ENCODE measurements around the gene TUBGCP2.

Gene TUBGCP2

DNA sequence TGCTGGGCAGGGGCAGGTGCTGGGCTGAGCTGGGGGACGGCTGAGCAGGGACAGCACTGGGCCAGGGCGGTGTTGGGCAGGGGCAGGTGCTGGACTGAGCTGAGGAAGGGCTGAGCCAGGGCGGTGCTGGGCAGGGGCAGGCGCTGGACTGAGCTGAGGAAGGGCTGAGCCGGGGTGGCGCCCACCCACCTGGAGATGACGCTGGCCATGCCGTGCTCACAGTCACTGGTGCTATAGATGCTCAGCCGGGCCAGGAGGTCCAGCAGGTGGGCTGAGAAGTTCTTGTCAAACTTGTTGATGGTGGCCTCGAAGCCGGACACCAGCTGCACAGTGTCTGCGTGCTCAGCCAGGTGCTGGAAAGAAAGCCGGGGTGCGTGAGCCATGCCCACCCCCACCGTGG is 27.6 kb downstream of the TUBGCP2 start:
- peaks cover 0 to 24% (median 8%) of the 10 kb centered on the region in 5 donors for H3K4me1 ChIP-seq (ENCODE audit: control insufficient read depth in 5 of 5, insufficient read depth in 5 of 5, low read length in 5 of 5)
- no peak overlapping the region for H3K9ac ChIP-seq (ENCODE audit: low read length in 5 of 5)
- H3K36me3 ChIP-seq (ENCODE audit: control insufficient read depth in 5 of 5, insufficient read depth in 5 of 5, low read length in 5 of 5), result peaks cover 4 to 76% (median 74%) of the 10 kb centered on the region in 5 donors
- H3K9me3 ChIP-seq (ENCODE audit: control insufficient read depth in 5 of 5, low read length in 5 of 5), result no peaks in the 10 kb centered on the region
- H3K27ac ChIP-seq (ENCODE audit: low read depth, low read length), result no peak overlapping the region
- no peak overlapping the region for H3K4me3 ChIP-seq (ENCODE audit: low read depth in 1 of 5, low read length in 5 of 5)
- H3K27me3 ChIP-seq (ENCODE audit: control insufficient read depth in 5 of 5, insufficient read depth in 4 of 5, low read length in 5 of 5), result peaks cover 5 to 10% (median 6%) of the 10 kb centered on the region in 5 donors

DNA sequence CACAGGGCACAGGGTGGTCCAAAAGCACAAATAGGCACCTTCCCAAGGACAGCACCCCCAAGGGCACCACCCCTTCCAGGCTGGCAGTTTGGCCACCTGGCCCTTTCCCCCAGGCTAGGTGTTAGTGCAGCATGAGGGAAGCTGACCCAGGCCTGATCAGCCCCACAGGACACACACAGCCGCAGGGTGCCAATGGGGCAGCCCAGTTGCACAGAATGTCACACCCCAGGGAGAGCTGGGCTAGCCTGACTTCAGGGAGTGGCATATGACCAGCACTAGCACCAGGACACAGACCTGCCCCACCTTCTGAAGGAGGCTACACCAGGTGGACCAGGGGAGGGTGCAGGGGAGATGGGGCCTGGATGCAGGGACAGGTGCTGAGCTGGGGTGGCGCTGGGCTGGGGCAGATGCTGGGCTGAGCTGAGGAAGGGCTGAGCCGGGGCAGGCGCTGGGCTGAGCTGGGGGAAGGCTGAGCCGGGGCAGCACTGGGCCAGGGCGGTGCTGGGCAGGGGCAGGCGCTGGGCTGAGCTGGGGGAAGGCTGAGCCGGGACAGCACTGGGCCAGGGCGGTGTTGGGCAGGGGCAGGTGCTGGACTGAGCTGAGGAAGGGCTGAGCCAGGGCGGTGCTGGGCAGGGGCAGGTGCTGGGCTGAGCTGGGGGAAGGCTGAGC is 28.1 kb downstream of the TUBGCP2 start:
- peaks cover 10 to 15% (median 12%) of the 10 kb centered on the region in 5 donors for H3K27me3 ChIP-seq (ENCODE audit: control insufficient read depth in 5 of 5, insufficient read depth in 4 of 5, low read length in 5 of 5)
- H3K36me3 ChIP-seq (ENCODE audit: control insufficient read depth in 5 of 5, insufficient read depth in 5 of 5, low read length in 5 of 5), result peaks cover 0 to 70% (median 69%) of the 10 kb centered on the region in 5 donors
- H3K27ac ChIP-seq (ENCODE audit: low read depth, low read length), result no peak overlapping the region
- H3K4me1 ChIP-seq (ENCODE audit: control insufficient read depth in 5 of 5, insufficient read depth in 5 of 5, low read length in 5 of 5), result peaks cover 0 to 29% (median 11%) of the 10 kb centered on the region in 5 donors
- H3K4me3 ChIP-seq (ENCODE audit: low read depth in 1 of 5, low read length in 5 of 5), result no peak overlapping the region
- H3K9ac ChIP-seq (ENCODE audit: low read length in 5 of 5), result no peak overlapping the region
- no peaks in the 10 kb centered on the region for H3K9me3 ChIP-seq (ENCODE audit: control insufficient read depth in 5 of 5, low read length in 5 of 5)

DNA sequence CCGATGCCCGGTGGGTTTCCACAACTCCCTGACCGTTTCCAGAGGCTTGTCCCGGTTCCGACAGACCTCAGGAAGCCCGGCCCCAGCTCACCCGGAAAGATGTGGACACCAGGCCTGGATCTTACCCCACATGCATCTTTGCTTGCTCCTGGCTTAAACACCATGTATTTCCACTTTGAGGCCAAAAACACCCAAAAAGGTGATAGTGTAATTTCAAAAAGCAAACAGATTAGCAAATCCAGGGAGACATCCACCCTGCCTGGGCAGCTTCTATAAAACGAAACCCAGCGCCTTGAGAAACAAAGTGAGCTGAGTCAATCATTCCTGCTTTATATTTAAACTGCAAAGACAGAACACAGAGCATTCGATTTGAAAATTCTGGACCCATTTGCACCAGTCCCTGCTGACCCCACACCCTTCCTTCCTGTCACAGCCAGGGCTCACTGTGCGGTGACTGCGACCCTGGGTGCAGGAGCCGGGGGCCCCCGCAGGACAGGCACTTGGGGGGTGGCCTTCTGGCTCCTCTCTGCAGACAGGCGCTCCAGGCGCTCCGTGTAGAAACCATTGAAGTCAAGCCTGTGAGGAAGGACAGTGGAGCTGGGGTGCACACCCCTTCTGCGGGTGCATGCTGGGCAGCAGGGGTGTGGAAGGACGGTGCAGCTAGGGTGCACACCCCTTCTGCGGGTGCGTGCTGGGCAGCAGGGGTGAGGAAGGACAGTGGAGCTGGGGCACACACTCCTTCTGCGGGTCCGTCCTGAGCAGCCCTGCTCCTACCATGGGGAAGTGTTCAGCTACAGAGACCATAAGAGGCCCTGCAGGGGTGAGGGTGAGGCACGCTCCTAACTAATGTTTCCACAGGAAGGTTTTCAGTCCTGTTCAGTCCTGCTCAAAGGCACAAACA is 29.1 kb downstream of the TUBGCP2 start:
- no peak overlapping the region for H3K9ac ChIP-seq (ENCODE audit: low read length in 5 of 5)
- H3K4me1 ChIP-seq (ENCODE audit: control insufficient read depth in 5 of 5, insufficient read depth in 5 of 5, low read length in 5 of 5), result peaks cover 0 to 34% (median 11%) of the 10 kb centered on the region in 5 donors
- H3K9me3 ChIP-seq (ENCODE audit: control insufficient read depth in 5 of 5, low read length in 5 of 5), result no peaks in the 10 kb centered on the region
- H3K27me3 ChIP-seq (ENCODE audit: control insufficient read depth in 5 of 5, insufficient read depth in 4 of 5, low read length in 5 of 5), result peaks cover 12 to 23% (median 21%) of the 10 kb centered on the region in 5 donors
- peaks cover 0 to 61% (median 59%) of the 10 kb centered on the region in 5 donors for H3K36me3 ChIP-seq (ENCODE audit: control insufficient read depth in 5 of 5, insufficient read depth in 5 of 5, low read length in 5 of 5)
- no peak overlapping the region for H3K4me3 ChIP-seq (ENCODE audit: low read depth in 1 of 5, low read length in 5 of 5)
- no peak overlapping the region for H3K27ac ChIP-seq (ENCODE audit: low read depth, low read length)

DNA sequence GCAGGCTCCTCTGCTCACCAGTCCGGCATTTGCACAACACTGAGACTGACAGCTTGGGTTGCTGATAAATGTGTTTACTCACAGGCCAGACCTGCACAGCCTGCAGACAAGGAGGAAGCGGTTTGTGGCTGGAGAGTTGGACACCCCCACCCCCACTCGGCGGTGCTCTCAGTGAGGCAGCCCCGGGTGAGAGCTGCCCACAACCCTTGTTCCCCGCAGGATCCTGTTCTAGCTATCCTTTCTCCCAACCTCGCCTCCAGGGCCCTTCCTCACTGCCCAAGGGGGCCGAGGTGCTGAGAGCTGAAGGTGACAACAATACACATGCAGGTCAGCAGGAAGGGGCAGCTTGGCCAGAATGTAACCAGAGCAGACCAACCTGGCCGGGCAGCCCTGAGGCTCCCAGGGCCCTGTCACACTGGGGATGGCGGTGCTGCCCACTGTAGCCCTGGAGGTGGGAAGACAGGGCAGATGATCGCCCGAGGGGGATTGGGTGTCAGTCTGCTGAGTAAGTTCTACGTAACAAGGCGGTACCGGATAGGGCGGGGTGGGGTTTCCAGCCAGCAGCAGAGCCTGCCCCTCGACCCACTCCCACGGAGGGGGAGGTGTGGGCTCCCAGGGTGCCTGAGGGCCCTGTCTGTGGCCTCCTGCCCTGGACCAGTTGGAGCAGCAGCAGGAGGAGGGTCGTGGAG is 30.0 kb downstream of the TUBGCP2 start:
- H3K36me3 ChIP-seq (ENCODE audit: control insufficient read depth in 5 of 5, insufficient read depth in 5 of 5, low read length in 5 of 5), result peaks cover 0 to 52% (median 51%) of the 10 kb centered on the region in 5 donors

DNA sequence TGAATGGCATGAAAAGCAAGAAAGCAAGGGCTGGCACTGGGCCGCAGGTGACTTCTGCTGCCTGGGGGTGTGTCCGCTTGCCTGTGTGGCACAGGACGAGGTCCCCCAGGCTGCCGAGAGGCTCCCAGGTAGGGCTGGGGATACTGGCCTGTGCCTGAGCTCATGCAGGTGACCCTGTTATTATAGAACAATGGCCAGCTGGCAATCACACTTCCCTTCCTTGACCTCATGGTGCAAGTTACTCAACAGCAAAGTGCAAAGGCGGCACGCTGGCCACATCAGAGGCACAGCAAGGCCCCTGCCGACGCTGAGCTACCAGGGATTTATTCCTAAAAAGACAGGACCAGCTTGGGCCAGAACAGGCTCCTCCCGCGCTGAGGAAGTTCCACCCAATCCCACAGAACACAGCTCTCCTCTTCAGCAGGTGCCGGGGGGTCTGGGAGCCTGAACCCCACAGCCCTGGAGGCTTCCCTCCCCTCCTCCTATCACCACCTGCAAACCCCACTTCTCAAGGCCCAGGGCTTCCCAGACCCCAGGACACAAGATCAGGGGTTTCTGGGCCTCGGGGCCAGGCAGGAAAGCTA is 30.6 kb downstream of the TUBGCP2 start:
- no peaks in the 10 kb centered on the region for H3K9me3 ChIP-seq (ENCODE audit: control insufficient read depth in 5 of 5, low read length in 5 of 5)
- H3K4me3 ChIP-seq (ENCODE audit: low read depth in 1 of 5, low read length in 5 of 5), result peak overlapping the region in 1 of 5 donors; percentile 3
- no peak overlapping the region for H3K27ac ChIP-seq (ENCODE audit: low read depth, low read length)
- peaks cover 0 to 46% (median 44%) of the 10 kb centered on the region in 5 donors for H3K36me3 ChIP-seq (ENCODE audit: control insufficient read depth in 5 of 5, insufficient read depth in 5 of 5, low read length in 5 of 5)
- H3K9ac ChIP-seq (ENCODE audit: low read length in 5 of 5), result no peak overlapping the region
- peaks cover 0 to 34% (median 11%) of the 10 kb centered on the region in 5 donors for H3K4me1 ChIP-seq (ENCODE audit: control insufficient read depth in 5 of 5, insufficient read depth in 5 of 5, low read length in 5 of 5)
- H3K27me3 ChIP-seq (ENCODE audit: control insufficient read depth in 5 of 5, insufficient read depth in 4 of 5, low read length in 5 of 5), result peaks cover 12 to 30% (median 26%) of the 10 kb centered on the region in 5 donors

More for the DNA sequence above, 30.0 kb downstream of the TUBGCP2 start:
- Histone ChIP-seq H3K27ac (ENCODE audit: low read depth, low read length) (no peak overlapping the region), H3K4me3 (ENCODE audit: low read depth in 1 of 5, low read length in 5 of 5) (peak overlapping the region in 1 of 5 donors; percentile 3), H3K27me3 (ENCODE audit: control insufficient read depth in 5 of 5, insufficient read depth in 4 of 5, low read length in 5 of 5) (peaks cover 12 to 26% (median 24%) of the 10 kb centered on the region in 5 donors), H3K9ac (ENCODE audit: low read length in 5 of 5) (no peak overlapping the region), H3K9me3 (ENCODE audit: control insufficient read depth in 5 of 5, low read length in 5 of 5) (no peaks in the 10 kb centered on the region), H3K4me1 (ENCODE audit: control insufficient read depth in 5 of 5, insufficient read depth in 5 of 5, low read length in 5 of 5) (peaks cover 0 to 34% (median 11%) of the 10 kb centered on the region in 5 donors)

- Histone ChIP-seq H3K27ac (ENCODE audit: low read depth, low read length) (no peak overlapping the region), H3K4me3 (ENCODE audit: low read depth in 1 of 5, low read length in 5 of 5) (no peak overlapping the region)
These were observed 31.2 kb downstream of the TUBGCP2 start for GRCh38 chr10:133277277-133277992.

GRCh38 chr10:133276435-133277201 is 32.1 kb downstream of the TUBGCP2 start, which contains the start of gene ADAM8:
TSS of gene ADAM8 (minus strand) at chr10:133276868. CDS start at chr10:133276817, 51 bp downstream.
- Histone ChIP-seq H3K9ac (ENCODE audit: low read length in 5 of 5) (no peak within 1 kb of the TSS), H3K27me3 (ENCODE audit: control insufficient read depth in 5 of 5, insufficient read depth in 4 of 5, low read length in 5 of 5) (peaks cover 12 to 33% (median 26%) of the 10 kb centered on the region in 5 donors), H3K27ac (ENCODE audit: low read depth, low read length) (no peak within 1 kb of the TSS), H3K9me3 (ENCODE audit: control insufficient read depth in 5 of 5, low read length in 5 of 5) (no peaks in the 10 kb centered on the region), H3K36me3 (ENCODE audit: control insufficient read depth in 5 of 5, insufficient read depth in 5 of 5, low read length in 5 of 5) (peaks cover 0 to 35% (median 30%) of the 10 kb centered on the region in 5 donors), H3K4me3 (ENCODE audit: low read depth in 1 of 5, low read length in 5 of 5) (peak within 1 kb of the TSS in 3 of 5 donors; percentile 23 to 46 (median 41)), H3K4me1 (ENCODE audit: control insufficient read depth in 5 of 5, insufficient read depth in 5 of 5, low read length in 5 of 5) (peaks cover 0 to 34% (median 11%) of the 10 kb centered on the region in 5 donors)

More at GRCh38 chr10:133277277-133277992, 31.2 kb downstream of the TUBGCP2 start:
- Histone ChIP-seq H3K9ac (ENCODE audit: low read length in 5 of 5) (no peak overlapping the region), H3K9me3 (ENCODE audit: control insufficient read depth in 5 of 5, low read length in 5 of 5) (no peaks in the 10 kb centered on the region), H3K36me3 (ENCODE audit: control insufficient read depth in 5 of 5, insufficient read depth in 5 of 5, low read length in 5 of 5) (peaks cover 0 to 39% (median 38%) of the 10 kb centered on the region in 5 donors), H3K4me1 (ENCODE audit: control insufficient read depth in 5 of 5, insufficient read depth in 5 of 5, low read length in 5 of 5) (peaks cover 0 to 34% (median 11%) of the 10 kb centered on the region in 5 donors), H3K27me3 (ENCODE audit: control insufficient read depth in 5 of 5, insufficient read depth in 4 of 5, low read length in 5 of 5) (peaks cover 12 to 33% (median 26%) of the 10 kb centered on the region in 5 donors)

DNA sequence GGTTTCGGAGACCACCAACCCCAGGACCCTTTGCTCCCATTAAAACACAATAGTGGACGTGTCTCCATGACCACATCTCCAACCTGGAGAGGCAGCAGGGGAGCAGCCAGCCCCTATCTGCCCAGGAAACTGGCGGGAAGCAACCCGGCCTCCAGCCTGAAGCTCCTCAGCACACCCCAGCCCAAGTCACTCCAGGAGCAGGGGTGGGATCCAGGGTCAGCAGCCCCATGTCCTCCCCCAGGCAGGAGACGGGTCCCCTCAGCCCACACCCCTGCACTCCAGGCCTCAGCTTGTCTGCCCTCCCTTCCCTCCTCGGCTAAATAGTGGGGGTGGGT is 32.6 kb downstream of the TUBGCP2 start:
- Histone ChIP-seq H3K9ac (ENCODE audit: low read length in 5 of 5) (no peak overlapping the region), H3K4me3 (ENCODE audit: low read depth in 1 of 5, low read length in 5 of 5) (peak overlapping the region in 3 of 5 donors; percentile 23 to 46 (median 41)), H3K9me3 (ENCODE audit: control insufficient read depth in 5 of 5, low read length in 5 of 5) (no peaks in the 10 kb centered on the region), H3K4me1 (ENCODE audit: control insufficient read depth in 5 of 5, insufficient read depth in 5 of 5, low read length in 5 of 5) (peaks cover 0 to 34% (median 11%) of the 10 kb centered on the region in 5 donors), H3K27ac (ENCODE audit: low read depth, low read length) (no peak overlapping the region), H3K36me3 (ENCODE audit: control insufficient read depth in 5 of 5, insufficient read depth in 5 of 5, low read length in 5 of 5) (peaks cover 0 to 30% (median 24%) of the 10 kb centered on the region in 5 donors), H3K27me3 (ENCODE audit: control insufficient read depth in 5 of 5, insufficient read depth in 4 of 5, low read length in 5 of 5) (peaks cover 12 to 33% (median 26%) of the 10 kb centered on the region in 5 donors)
